HEK293 (cell line): ENCODE measurements around the gene KRTAP5-1.
A peak's percentile ranks its signal among the peaks of the same experiment; 100 is the strongest.

Experiments used
- CTCF ChIA-PET: fragments of 350-600 bp; formaldehyde crosslinking; extraction: SDS; loops from one replicate; lab custom pipeline; 2021; ENCODE audit warnings: antibody characterized with exemption; lab: Yijun Ruan, JAX
- POLR2A ChIA-PET: fragments of 300-600 bp; formaldehyde crosslinking; extraction: SDS; loops from one replicate; lab custom pipeline; 2020; ENCODE audit warnings: antibody characterized with exemption, inconsistent platforms; lab: Yijun Ruan, JAX
- H3K27ac ChIP-seq: fragments of 200-500 bp; sonication (Bioruptor generic); 2 replicates; pipeline ENCODE4 v1.5.1; 2014; ENCODE audit warnings: low read depth, low read length, control low read depth, inconsistent platforms; ENCODE audit errors: extremely low read depth
- H3K36me3 ChIP-seq, 2 experiments: fragments of 200-500 bp in 1 of 2; sonication (Bioruptor generic) in 1 of 2; 1 replicate in 1 of 2; 2 replicates in 1 of 2; pipeline ENCODE4 v1.5.1; 2014 to 2017; ENCODE audit warnings: inconsistent platforms in 2 of 2, low read length in 2 of 2; ENCODE audit not compliant: control insufficient read depth in 2 of 2, insufficient read depth in 1 of 2
- H3K4me1 ChIP-seq: fragments of 200-500 bp; sonication (Bioruptor generic); 2 replicates; pipeline ENCODE4 v1.5.1; 2014; ENCODE audit warnings: mild to moderate bottlenecking, low read length, inconsistent platforms; ENCODE audit not compliant: control insufficient read depth, insufficient read depth
- H3K4me3 ChIP-seq: 2 replicates; pipeline ENCODE4 v1.5.1; 2011; ENCODE audit warnings: low read depth, mild to moderate bottlenecking, control low read depth, low read length, moderate library complexity
- H3K9me3 ChIP-seq: fragments of 200-500 bp; sonication (Bioruptor generic); 2 replicates; pipeline ENCODE4 v1.5.1; 2014; ENCODE audit warnings: low read depth, low read length, inconsistent platforms; ENCODE audit not compliant: control insufficient read depth, insufficient read depth
- GLIS1 ChIP-seq: fragments of 450-650 bp; formaldehyde crosslinking; IDR thresholded peaks from 2 replicates; pipeline ENCODE4 v1.5.1; 2016; ENCODE audit warnings: missing biosample characterization, missing genetic modification characterization
- KLF1 ChIP-seq: fragments of 450-650 bp; formaldehyde crosslinking; IDR thresholded peaks from 2 replicates; pipeline ENCODE4 v1.5.1; 2016; ENCODE audit warnings: missing biosample characterization, missing genetic modification characterization
- MYNN ChIP-seq: fragments of 450-650 bp; formaldehyde crosslinking; IDR thresholded peaks from 2 replicates; pipeline ENCODE4 v1.5.1; 2016; ENCODE audit warnings: missing biosample characterization, missing genetic modification characterization, borderline replicate concordance
- OSR2 ChIP-seq: fragments of 450-650 bp; formaldehyde crosslinking; IDR thresholded peaks from 2 replicates; pipeline ENCODE4 v1.5.1; 2016; ENCODE audit warnings: missing biosample characterization, missing genetic modification characterization
- PRDM4 ChIP-seq: fragments of 450-650 bp; formaldehyde crosslinking; IDR thresholded peaks from 2 replicates; pipeline ENCODE4 v1.5.1; 2017; ENCODE audit warnings: missing biosample characterization, missing genetic modification characterization
- TCF7L2 ChIP-seq: IDR thresholded peaks from 2 replicates; pipeline ENCODE4 v1.6.1; 2011; ENCODE audit warnings: low read depth, mild to moderate bottlenecking, inconsistent platforms, low read length, moderate library complexity, borderline replicate concordance
- TRIM28 ChIP-seq: IDR thresholded peaks from 2 replicates; pipeline ENCODE4 v1.6.1; 2011; ENCODE audit warnings: low read length, control low read depth, borderline replicate concordance
- ZFP37 ChIP-seq: fragments of 450-650 bp; formaldehyde crosslinking; IDR thresholded peaks from 2 replicates; pipeline ENCODE4 v1.5.1; 2016; ENCODE audit warnings: missing biosample characterization, missing genetic modification characterization
- ZFP69B ChIP-seq: fragments of 450-650 bp; formaldehyde crosslinking; IDR thresholded peaks from 2 replicates; pipeline ENCODE4 v1.5.1; 2016; ENCODE audit warnings: missing biosample characterization, missing genetic modification characterization
- ZIC2 ChIP-seq: fragments of 450-650 bp; formaldehyde crosslinking; IDR thresholded peaks from 2 replicates; pipeline ENCODE4 v1.5.1; 2016; ENCODE audit warnings: missing biosample characterization, missing genetic modification characterization
- ZNF133 ChIP-seq: fragments of 450-650 bp; formaldehyde crosslinking; IDR thresholded peaks from 2 replicates; pipeline ENCODE4 v1.5.1; 2016; ENCODE audit warnings: missing biosample characterization, missing genetic modification characterization
- ZNF2 ChIP-seq: fragments of 450-650 bp; formaldehyde crosslinking; IDR thresholded peaks from 2 replicates; pipeline ENCODE4 v1.5.1; 2016; ENCODE audit warnings: missing biosample characterization, missing genetic modification characterization
- ZNF23 ChIP-seq: fragments of 450-650 bp; formaldehyde crosslinking; IDR thresholded peaks from 2 replicates; pipeline ENCODE4 v1.5.1; 2016; ENCODE audit warnings: missing biosample characterization, missing genetic modification characterization, borderline replicate concordance
- ZNF341 ChIP-seq: fragments of 450-650 bp; formaldehyde crosslinking; IDR thresholded peaks from 2 replicates; pipeline ENCODE4; 2016; ENCODE audit warnings: low read depth, missing biosample characterization, missing genetic modification characterization
- ZNF433 ChIP-seq: fragments of 450-650 bp; formaldehyde crosslinking; IDR thresholded peaks from 2 replicates; pipeline ENCODE4 v1.5.1; 2016; ENCODE audit warnings: missing biosample characterization, missing genetic modification characterization, low read depth
- ZNF473 ChIP-seq: fragments of 450-650 bp; formaldehyde crosslinking; IDR thresholded peaks from 2 replicates; pipeline ENCODE4 v1.5.1; 2017; ENCODE audit warnings: missing biosample characterization, missing genetic modification characterization
- ZNF48 ChIP-seq: fragments of 450-650 bp; formaldehyde crosslinking; IDR thresholded peaks from 2 replicates; pipeline ENCODE4 v1.5.1; 2016; ENCODE audit warnings: missing biosample characterization, missing genetic modification characterization
- ZNF549 ChIP-seq: fragments of 450-650 bp; IDR thresholded peaks from 2 replicates; pipeline ENCODE4 v1.5.1; 2018; ENCODE audit warnings: missing biosample characterization, missing genetic modification characterization, mild to moderate bottlenecking, inconsistent platforms, moderate library complexity
- ZNF600 ChIP-seq: fragments of 450-650 bp; formaldehyde crosslinking; IDR thresholded peaks from 2 replicates; pipeline ENCODE4 v1.5.1; 2016; ENCODE audit warnings: missing biosample characterization, missing genetic modification characterization
- ZNF621 ChIP-seq: fragments of 450-650 bp; formaldehyde crosslinking; IDR thresholded peaks from 2 replicates; pipeline ENCODE4 v1.5.1; 2017; ENCODE audit warnings: missing biosample characterization, missing genetic modification characterization
- ZNF707 ChIP-seq: fragments of 450-650 bp; formaldehyde crosslinking; IDR thresholded peaks from 2 replicates; pipeline ENCODE4 v1.5.1; 2016; ENCODE audit warnings: missing biosample characterization, missing genetic modification characterization
- ZNF76 ChIP-seq: fragments of 450-650 bp; formaldehyde crosslinking; IDR thresholded peaks from 2 replicates; pipeline ENCODE4; 2016; ENCODE audit warnings: low read depth, missing biosample characterization, missing genetic modification characterization, borderline replicate concordance
- TF ChIP-seq, protein P1 (sequence below): fragments of 450-650 bp; formaldehyde crosslinking; IDR thresholded peaks from 2 replicates; pipeline ENCODE4 v1.5.1; 2016; ENCODE audit warnings: missing biosample characterization, missing genetic modification characterization
- TF ChIP-seq, protein P2 (sequence below): fragments of 450-650 bp; formaldehyde crosslinking; IDR thresholded peaks from 2 replicates; pipeline ENCODE4 v1.5.1; 2016; ENCODE audit warnings: missing biosample characterization, missing genetic modification characterization, borderline replicate concordance
- TF ChIP-seq, protein P3 (sequence below): fragments of 450-650 bp; formaldehyde crosslinking; IDR thresholded peaks from 2 replicates; pipeline ENCODE4; 2016; ENCODE audit warnings: missing biosample characterization, missing genetic modification characterization

Gene KRTAP5-1

GRCh38 chr11:1569251-1569780 lies 15.8 kb downstream of the KRTAP5-1 start:
- H3K9me3 ChIP-seq, result no peaks in the 10 kb centered on the region
- CTCF ChIA-PET, result interaction anchor here (0.7 kb wide), 2 partner anchors 11 to 23 kb away, joined by 4 read pairs; no protein-coding TSS in a partner anchor
- H3K27ac ChIP-seq, result no peak overlapping the region
- H3K4me1 ChIP-seq, result no peaks in the 10 kb centered on the region; the same call in 1 of the 2 replicates
- peaks cover 0 to 6% of the 10 kb centered on the region in 2 experiments; a peak in 1 of 3 replicates for H3K36me3 ChIP-seq
- H3K4me3 ChIP-seq, result no peak overlapping the region
- TF ChIP-seq, protein P1, sequence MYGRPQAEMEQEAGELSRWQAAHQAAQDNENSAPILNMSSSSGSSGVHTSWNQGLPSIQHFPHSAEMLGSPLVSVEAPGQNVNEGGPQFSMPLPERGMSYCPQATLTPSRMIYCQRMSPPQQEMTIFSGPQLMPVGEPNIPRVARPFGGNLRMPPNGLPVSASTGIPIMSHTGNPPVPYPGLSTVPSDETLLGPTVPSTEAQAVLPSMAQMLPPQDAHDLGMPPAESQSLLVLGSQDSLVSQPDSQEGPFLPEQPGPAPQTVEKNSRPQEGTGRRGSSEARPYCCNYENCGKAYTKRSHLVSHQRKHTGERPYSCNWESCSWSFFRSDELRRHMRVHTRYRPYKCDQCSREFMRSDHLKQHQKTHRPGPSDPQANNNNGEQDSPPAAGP (tag by site-specific recombination), result 0 out of 2 replicates have a peak, but pooled peaks have one; percentile 47
- TF ChIP-seq KLF1 (tag by site-specific recombination), result peak; percentile 47; the same call in 1 of the 2 replicates
- peak; percentile 58 for TF ChIP-seq ZNF600
- no peak for TF ChIP-seq GLIS1
- no peak for TF ChIP-seq ZNF133 (tag by site-specific recombination)
- no peak for TF ChIP-seq TCF7L2
- TF ChIP-seq, protein P2, sequence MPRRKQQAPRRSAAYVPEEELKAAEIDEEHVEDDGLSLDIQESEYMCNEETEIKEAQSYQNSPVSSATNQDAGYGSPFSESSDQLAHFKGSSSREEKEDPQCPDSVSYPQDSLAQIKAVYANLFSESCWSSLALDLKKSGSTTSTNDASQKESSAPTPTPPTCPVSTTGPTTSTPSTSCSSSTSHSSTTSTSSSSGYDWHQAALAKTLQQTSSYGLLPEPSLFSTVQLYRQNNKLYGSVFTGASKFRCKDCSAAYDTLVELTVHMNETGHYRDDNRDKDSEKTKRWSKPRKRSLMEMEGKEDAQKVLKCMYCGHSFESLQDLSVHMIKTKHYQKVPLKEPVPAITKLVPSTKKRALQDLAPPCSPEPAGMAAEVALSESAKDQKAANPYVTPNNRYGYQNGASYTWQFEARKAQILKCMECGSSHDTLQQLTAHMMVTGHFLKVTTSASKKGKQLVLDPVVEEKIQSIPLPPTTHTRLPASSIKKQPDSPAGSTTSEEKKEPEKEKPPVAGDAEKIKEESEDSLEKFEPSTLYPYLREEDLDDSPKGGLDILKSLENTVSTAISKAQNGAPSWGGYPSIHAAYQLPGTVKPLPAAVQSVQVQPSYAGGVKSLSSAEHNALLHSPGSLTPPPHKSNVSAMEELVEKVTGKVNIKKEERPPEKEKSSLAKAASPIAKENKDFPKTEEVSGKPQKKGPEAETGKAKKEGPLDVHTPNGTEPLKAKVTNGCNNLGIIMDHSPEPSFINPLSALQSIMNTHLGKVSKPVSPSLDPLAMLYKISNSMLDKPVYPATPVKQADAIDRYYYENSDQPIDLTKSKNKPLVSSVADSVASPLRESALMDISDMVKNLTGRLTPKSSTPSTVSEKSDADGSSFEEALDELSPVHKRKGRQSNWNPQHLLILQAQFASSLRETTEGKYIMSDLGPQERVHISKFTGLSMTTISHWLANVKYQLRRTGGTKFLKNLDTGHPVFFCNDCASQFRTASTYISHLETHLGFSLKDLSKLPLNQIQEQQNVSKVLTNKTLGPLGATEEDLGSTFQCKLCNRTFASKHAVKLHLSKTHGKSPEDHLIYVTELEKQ (tag by site-specific recombination), result no peak
- no peak for TF ChIP-seq ZNF473 (tag by site-specific recombination)
- TF ChIP-seq ZFP69B, result no peak
- no peak for TF ChIP-seq ZNF2 (tag by site-specific recombination)
- TF ChIP-seq ZNF48, result no peak
- POLR2A ChIA-PET, result no interaction called here

GRCh38 chr11:1568441-1568911 lies 16.6 kb downstream of the KRTAP5-1 start:
- no peaks in the 10 kb centered on the region for H3K9me3 ChIP-seq
- POLR2A ChIA-PET, result interaction anchor here (0.6 kb wide), 2 partner anchors 11 kb away, joined by 5 to 6 read pairs; no protein-coding TSS in a partner anchor
- CTCF ChIA-PET, result interaction anchor here (0.7 to 1.7 kb wide), 3 partner anchors 11 to 22 kb away, joined by 3 to 12 read pairs (median 4); no protein-coding TSS in a partner anchor
- H3K36me3 ChIP-seq, result peaks cover 0 to 13% of the 10 kb centered on the region in 2 experiments; a peak in 1 of 3 replicates
- no peak overlapping the region for H3K4me3 ChIP-seq
- no peaks in the 10 kb centered on the region; the same call in 1 of the 2 replicates for H3K4me1 ChIP-seq
- TF ChIP-seq ZNF23 (no peak), ZNF549 (no peak), ZNF341 (tag by site-specific recombination) (peak; percentile 62), ZNF707 (tag by site-specific recombination) (no peak), PRDM4 (tag by site-specific recombination) (no peak), ZNF76 (tag by site-specific recombination) (no peak), ZNF621 (tag by site-specific recombination) (no peak), ZIC2 (peak; percentile 32; the same call in 1 of the 2 replicates), ZFP37 (tag by site-specific recombination) (no peak), MYNN (tag by site-specific recombination) (peak; percentile 91), TRIM28 (no peak), ZNF433 (tag by site-specific recombination) (no peak), OSR2 (no peak; the same call in 1 of the 2 replicates)
- TF ChIP-seq, protein P3, sequence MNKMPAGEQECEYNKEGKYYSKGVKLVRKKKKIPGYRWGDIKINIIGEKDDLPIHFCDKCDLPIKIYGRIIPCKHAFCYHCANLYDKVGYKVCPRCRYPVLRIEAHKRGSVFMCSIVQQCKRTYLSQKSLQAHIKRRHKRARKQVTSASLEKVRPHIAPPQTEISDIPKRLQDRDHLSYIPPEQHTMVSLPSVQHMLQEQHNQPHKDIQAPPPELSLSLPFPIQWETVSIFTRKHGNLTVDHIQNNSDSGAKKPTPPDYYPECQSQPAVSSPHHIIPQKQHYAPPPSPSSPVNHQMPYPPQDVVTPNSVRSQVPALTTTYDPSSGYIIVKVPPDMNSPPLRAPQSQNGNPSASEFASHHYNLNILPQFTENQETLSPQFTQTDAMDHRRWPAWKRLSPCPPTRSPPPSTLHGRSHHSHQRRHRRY, result no peak
- no peak overlapping the region for H3K27ac ChIP-seq
